CD14-positive monocyte (primary cell): ENCODE results near the gene OR2D2. TPM values are rescaled to one million over a fixed set of nuclear protein-coding genes. Genes with fewer than 3 reads are reported as not detected.
"Not testable (repeated sequence)": the region's sequence is repeated elsewhere in the genome, so short reads cannot be mapped to it uniquely, and the experiment has no call there.

Experiments
- DNase-seq, 3 donors: peaks; one replicate each; pipeline ENCODE4 v3.0.0-alpha.2; 2011 to 2022
- H2AFZ ChIP-seq: 2 replicates; pipeline ENCODE4 v1.6.0; 2012; ENCODE audit warnings: mild to moderate bottlenecking, low read depth, low read length, inconsistent platforms; ENCODE audit not compliant: insufficient read depth, poor library complexity, severe bottlenecking
- H3K27ac ChIP-seq, 2 donors: 1 replicate in 1 of 2; 2 replicates in 1 of 2; pipeline ENCODE4 v1.5.1; 2012 to 2013; ENCODE audit warnings: low read length in 2 of 2, control low read depth in 1 of 2, inconsistent platforms in 1 of 2, low read depth in 1 of 2, mild to moderate bottlenecking in 1 of 2
- H3K27me3 ChIP-seq, 2 donors: one replicate each; pipeline versions ENCODE4 v1.6.0 to v1.6.1; 2011 to 2013; ENCODE audit warnings: low read length in 2 of 2; ENCODE audit not compliant: control insufficient read depth in 2 of 2, insufficient read depth in 2 of 2
- H3K36me3 ChIP-seq, 2 donors: replicated peaks in 1 of 2; 1 replicate in 1 of 2; 2 replicates in 1 of 2; pipeline versions ENCODE4 v1.5.1 to v1.6.1; 2012 to 2013; ENCODE audit warnings: low read length in 2 of 2, control low read depth in 1 of 2, inconsistent platforms in 1 of 2, mild to moderate bottlenecking in 1 of 2; ENCODE audit not compliant: insufficient read depth in 2 of 2, control insufficient read depth in 1 of 2
- H3K4me1 ChIP-seq, 2 donors: 1 replicate in 1 of 2; 2 replicates in 1 of 2; pipeline versions ENCODE4 v1.5.1 to v1.6.1; 2012 to 2013; ENCODE audit warnings: low read length in 2 of 2, control low read depth in 1 of 2, inconsistent platforms in 1 of 2, mild to moderate bottlenecking in 1 of 2, moderate library complexity in 1 of 2; ENCODE audit not compliant: insufficient read depth in 2 of 2, control insufficient read depth in 1 of 2
- H3K4me2 ChIP-seq: replicated peaks from 2 replicates; pipeline ENCODE3; 2012; ENCODE audit warnings: low read length, moderate library complexity, mild to moderate bottlenecking; ENCODE audit not compliant: poor library complexity, severe bottlenecking; ENCODE audit errors: extremely low read depth
- H3K4me3 ChIP-seq, 3 experiments: fragments of 200-600 bp in 1 of 3; sonication (generic) in 1 of 3; replicated peaks in 1 of 3; 1 replicate in 2 of 3; 2 replicates in 1 of 3; pipeline ENCODE4 v1.5.1; 2011 to 2013; ENCODE audit warnings: low read length in 3 of 3, mild to moderate bottlenecking in 3 of 3, control low read depth in 2 of 3, low read depth in 2 of 3, inconsistent platforms in 1 of 3, moderate library complexity in 1 of 3
- H3K79me2 ChIP-seq: 2 replicates; pipeline ENCODE4 v1.6.0; 2012; ENCODE audit warnings: mild to moderate bottlenecking, control low read depth, inconsistent platforms, low read length, moderate library complexity; ENCODE audit not compliant: insufficient read depth
- H3K9ac ChIP-seq: 2 replicates; pipeline ENCODE4 v1.6.0; 2017; ENCODE audit warnings: low read length, mild to moderate bottlenecking; ENCODE audit not compliant: insufficient read depth, poor library complexity, severe bottlenecking
- H3K9me3 ChIP-seq, 2 donors: replicated peaks in 1 of 2; 1 replicate in 1 of 2; 2 replicates in 1 of 2; pipeline versions ENCODE4 v1.5.1 to v1.6.1; 2012 to 2013; ENCODE audit warnings: low read length in 2 of 2, control low read depth in 1 of 2; ENCODE audit not compliant: control insufficient read depth in 1 of 2, insufficient read depth in 1 of 2
- H4K20me1 ChIP-seq: 2 replicates; pipeline ENCODE4 v1.6.0; 2012; ENCODE audit warnings: mild to moderate bottlenecking, low read length, control low read depth, moderate library complexity; ENCODE audit not compliant: insufficient read depth
- H3K27ac Mint-ChIP-seq, 7 donors: one replicate each; pipeline ENCODE4 v1.8.0; 2020; ENCODE audit warnings: mild to moderate bottlenecking in 7 of 7, mixed read lengths in 7 of 7, moderate library complexity in 6 of 7, inconsistent platforms in 2 of 7
- H3K27me3 Mint-ChIP-seq, 3 donors: one replicate each; pipeline ENCODE4 v1.8.0; 2021 to 2022; ENCODE audit warnings: low read depth in 3 of 3, mild to moderate bottlenecking in 3 of 3, mixed read lengths in 3 of 3, moderate library complexity in 3 of 3, inconsistent platforms in 1 of 3
- H3K36me3 Mint-ChIP-seq, 2 donors: one replicate each; pipeline ENCODE4 v1.8.0; 2020; ENCODE audit warnings: mixed read lengths in 2 of 2, inconsistent platforms in 1 of 2, mild to moderate bottlenecking in 1 of 2
- H3K4me1 Mint-ChIP-seq: one replicate; pipeline ENCODE4 v1.8.0; 2020; ENCODE audit warnings: mild to moderate bottlenecking, mixed read lengths
- H3K4me3 Mint-ChIP-seq, 2 donors: one replicate each; pipeline ENCODE4 v1.8.0; 2020; ENCODE audit warnings: mild to moderate bottlenecking in 2 of 2, mixed read lengths in 2 of 2, moderate library complexity in 1 of 2
- H3K9me3 Mint-ChIP-seq, 7 donors: one replicate each; pipeline ENCODE4 v1.8.0; 2020 to 2022; ENCODE audit warnings: mixed read lengths in 7 of 7, mild to moderate bottlenecking in 6 of 7, moderate library complexity in 6 of 7, inconsistent platforms in 2 of 7
- WGBS: methylation state at CpG from one replicate; pipeline ENCODE4 v1.1.5; 2013; ENCODE audit warnings: missing lambda C conversion rate; ENCODE audit not compliant: insufficient coverage; 5-methylcytosine and 5-hydroxymethylcytosine counted together
- intact Hi-C, 2 donors: fragments of 100-400 bp; cut with micrococcal nuclease; formaldehyde crosslinking; loops; one replicate each; pipeline versions ENCODE4 v1.15.0 to v1.15.1; 2023
- polyA plus RNA-seq, 3 donors: library from polyadenylated mRNA; depleted of rRNA in 1 of 3; unstranded in 2 of 3; stranded (reverse) in 1 of 3; fragments of 300-500 nt in 2 of 3; fragments of >200 nt in 1 of 3; fragmentation: Illumina TruSeq in 2 of 3; gene quantifications; 1 replicate in 2 of 3; 2 replicates in 1 of 3; pipeline ENCODE4 v1.2.3, GENCODE V29; 2012 to 2021
- TF ChIP-seq, protein P1 (sequence below): fragments of 200-600 bp; IDR thresholded peaks from one replicate; pipeline ENCODE4 v1.8.0; 2022; ENCODE audit warnings: antibody characterized with exemption, mild to moderate bottlenecking

Gene OR2D2
- polyA plus RNA-seq, 3 donors = not detected

DNA sequence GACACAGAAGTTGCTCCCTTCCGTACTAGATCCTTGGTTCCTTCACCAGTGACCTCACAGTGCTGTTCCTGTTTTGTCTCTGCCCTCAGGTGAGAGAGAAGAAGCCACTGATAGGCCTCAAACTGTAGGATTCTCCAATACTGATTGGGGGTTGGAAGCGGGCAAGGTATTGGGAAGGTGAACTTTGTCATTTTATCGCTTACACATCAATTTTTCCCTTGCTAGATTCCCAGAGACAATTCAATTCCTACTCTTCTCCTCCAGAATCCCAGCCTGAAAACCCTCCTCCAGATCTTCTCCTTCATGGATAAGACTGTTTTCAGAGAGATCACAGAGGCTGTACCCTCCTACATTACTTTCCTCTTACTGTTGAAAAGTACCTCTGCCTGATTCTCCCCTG is 19.1 kb upstream of the OR2D2 start:
- Histone ChIP-seq H3K9me3 (no peaks in the 10 kb centered on the region), H3K4me1 (no peaks in the 10 kb centered on the region), H3K4me2 (no peak overlapping the region), H3K27ac (no peak overlapping the region), H2AFZ (no peak overlapping the region), H3K36me3 (no peaks in the 10 kb centered on the region), H3K79me2 (no peaks in the 10 kb centered on the region), H4K20me1 (no peaks in the 10 kb centered on the region), H3K4me3 (no peak overlapping the region), H3K9ac (no peak overlapping the region), H3K27me3 (no peaks in the 10 kb centered on the region)
- peaks cover 0 to 3% (median 0%) of the 10 kb centered on the region in 7 donors for H3K9me3 Mint-ChIP-seq
- no peaks in the 10 kb centered on the region for H3K36me3 Mint-ChIP-seq
- 83% methylated on average over 1 of the region's 3 CpGs for WGBS
- TF ChIP-seq, protein P1, sequence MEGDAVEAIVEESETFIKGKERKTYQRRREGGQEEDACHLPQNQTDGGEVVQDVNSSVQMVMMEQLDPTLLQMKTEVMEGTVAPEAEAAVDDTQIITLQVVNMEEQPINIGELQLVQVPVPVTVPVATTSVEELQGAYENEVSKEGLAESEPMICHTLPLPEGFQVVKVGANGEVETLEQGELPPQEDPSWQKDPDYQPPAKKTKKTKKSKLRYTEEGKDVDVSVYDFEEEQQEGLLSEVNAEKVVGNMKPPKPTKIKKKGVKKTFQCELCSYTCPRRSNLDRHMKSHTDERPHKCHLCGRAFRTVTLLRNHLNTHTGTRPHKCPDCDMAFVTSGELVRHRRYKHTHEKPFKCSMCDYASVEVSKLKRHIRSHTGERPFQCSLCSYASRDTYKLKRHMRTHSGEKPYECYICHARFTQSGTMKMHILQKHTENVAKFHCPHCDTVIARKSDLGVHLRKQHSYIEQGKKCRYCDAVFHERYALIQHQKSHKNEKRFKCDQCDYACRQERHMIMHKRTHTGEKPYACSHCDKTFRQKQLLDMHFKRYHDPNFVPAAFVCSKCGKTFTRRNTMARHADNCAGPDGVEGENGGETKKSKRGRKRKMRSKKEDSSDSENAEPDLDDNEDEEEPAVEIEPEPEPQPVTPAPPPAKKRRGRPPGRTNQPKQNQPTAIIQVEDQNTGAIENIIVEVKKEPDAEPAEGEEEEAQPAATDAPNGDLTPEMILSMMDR = no peak
- H3K4me1 Mint-ChIP-seq = no peaks in the 10 kb centered on the region
- no peaks in the 10 kb centered on the region for H3K27me3 Mint-ChIP-seq
- H3K27ac Mint-ChIP-seq = no peak overlapping the region
- intact Hi-C loops = no loop called here
- no peak overlapping the region for H3K4me3 Mint-ChIP-seq
- DNase-seq = no peak

DNA sequence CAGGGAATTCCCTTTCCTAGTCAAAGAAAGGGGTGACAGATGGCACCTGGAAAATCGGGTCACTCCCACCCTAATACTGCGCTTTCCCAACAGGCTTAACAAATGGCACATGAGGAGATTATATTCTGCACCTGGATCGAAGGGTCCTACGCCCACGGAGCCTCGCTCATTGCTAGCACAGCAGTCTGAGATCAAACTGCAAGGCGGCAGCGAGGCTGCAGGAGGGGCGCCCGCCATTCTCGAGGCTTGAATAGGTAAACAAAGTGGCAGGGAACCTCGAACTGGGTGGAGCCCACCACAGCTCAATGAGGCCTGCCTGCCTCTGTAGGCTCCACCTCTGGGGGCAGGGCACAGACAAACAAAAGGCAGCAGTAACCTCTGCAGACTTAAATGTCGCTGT is 12.5 kb upstream of the OR2D2 start:
- H4K20me1 ChIP-seq, H3K4me2 ChIP-seq, H3K27ac Mint-ChIP-seq, DNase-seq, H3K36me3 ChIP-seq, intact Hi-C loops, H3K36me3 Mint-ChIP-seq, H3K27me3 Mint-ChIP-seq, H3K4me3 Mint-ChIP-seq, H3K9ac ChIP-seq, H3K4me3 ChIP-seq, H3K27me3 ChIP-seq, H3K27ac ChIP-seq, H3K4me1 Mint-ChIP-seq, H2AFZ ChIP-seq, H3K79me2 ChIP-seq, H3K4me1 ChIP-seq, H3K9me3 ChIP-seq: not testable (repeated sequence)
- H3K9me3 Mint-ChIP-seq = peaks cover 2 to 11% (median 6%) of the 10 kb centered on the region in 7 donors
- 85% methylated on average over 9 of the region's 13 CpGs for WGBS
